Hematopoietic multipotent progenitor cell (in vitro differentiated cells): ENCODE data around the gene EPHA6. TPM values are rescaled to one million over a fixed set of nuclear protein-coding genes. Genes with fewer than 3 reads are reported as not detected.

Experiments
- DNase-seq, 3 donors: peaks; one replicate each; pipeline ENCODE4 v3.0.0-alpha.2; 2011 to 2015; ENCODE audit warnings: low read depth in 2 of 3, low spot score in 2 of 3
- total RNA-seq: library from RNA; depleted of rRNA; stranded (reverse); fragments of >200 nt; gene quantifications from one replicate; pipeline ENCODE4 v1.2.3, GENCODE V29; 2012

EPHA6 gene
- not detected for total RNA-seq

DNA sequence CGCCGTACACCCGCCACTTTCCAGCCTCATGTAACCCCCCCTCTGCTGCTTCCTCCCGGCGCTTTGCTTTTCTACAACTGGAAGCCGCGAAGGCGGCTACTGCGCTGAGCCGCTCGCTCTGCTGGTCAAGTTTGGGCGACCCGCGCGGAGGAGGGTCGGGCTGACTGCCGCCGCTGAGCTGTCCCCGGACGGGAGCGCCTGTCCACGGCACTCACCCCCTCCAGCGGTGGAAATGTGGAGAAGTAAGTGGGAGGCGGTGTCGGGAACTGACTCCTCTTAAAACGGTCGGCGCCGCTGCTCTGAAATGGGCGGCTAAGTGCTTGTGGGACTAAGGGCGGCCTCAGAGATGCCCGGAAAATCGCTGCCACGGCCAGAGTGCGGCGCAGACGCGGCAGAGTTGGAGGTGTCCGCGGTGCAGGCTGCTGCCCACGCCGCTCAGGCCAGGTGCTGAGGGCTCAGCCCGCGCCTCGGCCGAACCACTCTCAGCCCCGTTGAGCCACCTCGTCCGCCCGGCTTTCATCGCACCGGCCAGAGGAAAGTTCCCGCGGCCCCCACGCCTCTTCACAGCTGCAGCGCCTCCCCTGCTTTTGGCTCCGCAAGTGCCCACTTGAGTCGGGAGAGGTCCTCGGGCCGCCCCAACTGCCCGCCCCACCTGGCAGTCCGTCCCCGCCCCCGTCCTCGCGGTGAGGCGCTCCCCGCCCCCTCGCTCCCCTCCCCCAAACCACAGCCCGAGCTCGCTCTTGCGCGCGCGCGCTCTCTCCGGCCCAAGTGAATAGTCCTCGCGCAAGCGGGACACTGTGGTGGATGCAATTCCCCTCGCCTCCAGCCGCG lies at the start of gene EPHA6:
TSS of gene EPHA6 (plus strand) at position 775 of the 831 bp plus-strand sequence.
- peak in 2 of 3 donors; percentile 40 to 47 for DNase-seq

DNA sequence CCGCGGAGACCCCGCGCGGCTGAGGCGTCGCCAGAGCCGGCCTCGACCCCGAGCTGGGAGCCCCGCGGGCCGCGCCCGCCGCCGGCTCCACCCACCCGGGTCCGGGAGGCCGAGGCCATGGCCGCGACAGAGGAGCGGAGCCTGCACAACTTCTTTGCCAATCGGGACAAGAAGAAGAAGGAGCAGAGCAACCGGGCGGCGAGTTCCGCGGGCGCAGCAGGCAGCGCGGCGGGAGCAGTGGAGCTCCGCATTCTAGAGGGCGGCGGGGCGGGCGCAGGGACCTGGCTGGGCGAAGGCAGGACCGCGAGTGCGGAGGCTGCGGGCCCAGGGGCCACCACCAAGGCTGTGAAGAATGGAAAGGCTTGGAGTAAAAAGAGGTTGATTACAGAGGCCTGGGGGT lies 37.6 kb upstream of the EPHA6 start:
- DNase-seq, result no peak

DNA sequence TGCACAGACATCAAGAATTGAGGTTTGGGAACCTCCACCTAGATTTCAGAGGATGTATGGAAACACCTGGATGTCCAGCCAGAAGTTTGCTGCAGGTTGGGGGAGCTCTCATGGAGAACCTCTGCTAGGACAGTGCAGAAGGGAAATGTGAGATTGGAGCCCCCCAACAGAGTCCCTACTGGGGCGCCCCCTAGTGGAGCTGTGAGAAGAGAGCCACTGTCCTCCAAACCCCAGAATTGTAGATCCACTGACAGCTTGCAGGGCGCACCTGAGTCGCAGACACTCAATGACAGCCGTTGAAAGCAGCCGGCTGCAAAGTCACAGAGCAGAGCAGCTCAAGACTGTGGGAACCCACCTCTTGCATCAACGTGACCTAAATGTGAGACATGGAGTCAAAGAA lies 34.6 kb upstream of the EPHA6 start:
- DNase-seq, result no peak

DNA sequence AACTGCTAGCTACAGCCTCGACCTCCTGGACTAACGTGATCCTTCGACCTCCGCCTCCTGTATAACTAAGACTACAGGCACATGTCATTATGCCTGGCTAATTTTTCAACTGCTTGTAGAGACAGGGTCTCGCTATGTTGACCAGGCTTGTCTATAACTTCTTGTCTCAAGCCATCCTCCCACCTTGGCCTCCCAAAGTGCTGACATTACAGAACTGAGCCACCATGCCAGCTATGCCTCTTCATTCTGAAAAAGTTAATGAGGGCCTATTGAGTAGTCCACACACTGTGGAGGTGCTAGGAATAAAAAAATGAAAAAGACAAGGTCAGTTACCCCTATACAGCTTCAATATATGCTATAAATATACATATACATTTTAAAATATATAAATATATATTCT lies 18.3 kb upstream of the EPHA6 start:
- DNase-seq, result no peak

DNA sequence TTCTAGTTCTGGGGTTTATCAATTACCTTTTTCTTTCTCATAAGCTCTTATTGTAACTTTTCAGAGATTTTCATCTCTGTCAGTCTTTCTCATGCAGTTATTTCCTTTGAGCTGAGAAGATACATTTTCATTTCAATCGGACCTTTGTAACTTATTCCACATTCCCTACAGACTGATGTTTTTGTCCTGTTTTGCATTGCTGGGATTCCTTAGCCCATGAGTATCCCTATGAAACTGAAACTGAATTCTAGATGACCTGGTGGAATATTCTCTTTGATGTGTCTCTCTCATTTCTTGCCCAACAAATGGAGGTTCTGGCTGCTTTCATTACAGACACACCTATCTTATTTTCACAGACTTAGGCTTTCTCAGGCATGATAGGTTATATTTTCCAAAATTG lies 10.5 kb upstream of the EPHA6 start:
- DNase-seq, result no peak

DNA sequence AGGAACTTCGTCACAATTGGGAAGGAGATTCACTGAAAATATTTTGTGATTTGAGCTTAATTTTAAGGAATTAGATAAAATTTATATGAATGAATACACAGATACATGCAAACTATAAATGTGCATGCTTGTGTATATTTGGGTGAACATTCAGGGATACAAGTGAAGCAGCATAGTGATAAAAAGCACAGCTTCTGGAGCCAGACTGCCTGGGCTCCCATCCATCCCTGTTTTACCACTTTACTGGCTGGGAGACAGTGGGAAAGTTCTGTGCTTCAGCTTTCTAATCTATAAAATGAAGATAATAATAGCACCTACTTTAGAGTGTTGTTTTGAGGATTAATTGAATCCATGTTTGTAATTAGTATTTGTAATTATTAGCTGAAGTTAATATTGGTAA lies 8.1 kb upstream of the EPHA6 start:
- no peak for DNase-seq

DNA sequence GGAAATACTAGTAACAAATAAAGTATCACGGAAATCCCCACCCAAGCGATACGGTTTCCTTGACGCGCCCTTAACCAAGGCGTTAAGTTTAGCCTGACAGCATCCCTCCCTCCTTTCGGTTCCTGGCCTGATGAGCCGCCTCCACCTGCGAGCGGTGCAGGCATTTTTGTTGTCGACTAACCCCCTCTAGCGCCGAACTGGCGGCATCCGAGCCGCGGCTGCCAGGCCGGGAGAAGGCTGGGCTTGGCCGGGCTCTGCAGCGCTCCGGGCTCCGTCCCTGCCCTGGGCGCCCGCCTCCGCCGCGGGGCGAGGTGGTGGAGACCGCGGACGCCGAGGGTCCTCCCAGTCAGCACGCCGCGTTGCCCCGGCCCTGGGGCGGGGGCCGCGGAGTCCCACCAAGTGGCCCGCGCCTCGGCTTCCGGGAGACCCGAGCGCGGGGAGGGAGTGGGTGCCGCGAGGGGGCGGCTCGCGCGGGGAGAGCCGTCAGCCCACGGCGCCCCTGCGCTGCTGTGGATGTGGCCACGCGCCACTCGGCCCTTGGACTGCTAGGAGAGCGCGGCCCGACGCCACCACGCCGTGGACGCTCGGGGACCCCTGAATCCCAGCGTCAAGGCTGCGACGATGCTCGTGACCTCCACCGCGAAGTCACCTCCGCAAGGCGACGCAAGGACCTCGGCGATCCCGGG lies 1.1 kb upstream of the EPHA6 start:
- DNase-seq, result peak in 2 of 3 donors; percentile 78 to 85

DNA sequence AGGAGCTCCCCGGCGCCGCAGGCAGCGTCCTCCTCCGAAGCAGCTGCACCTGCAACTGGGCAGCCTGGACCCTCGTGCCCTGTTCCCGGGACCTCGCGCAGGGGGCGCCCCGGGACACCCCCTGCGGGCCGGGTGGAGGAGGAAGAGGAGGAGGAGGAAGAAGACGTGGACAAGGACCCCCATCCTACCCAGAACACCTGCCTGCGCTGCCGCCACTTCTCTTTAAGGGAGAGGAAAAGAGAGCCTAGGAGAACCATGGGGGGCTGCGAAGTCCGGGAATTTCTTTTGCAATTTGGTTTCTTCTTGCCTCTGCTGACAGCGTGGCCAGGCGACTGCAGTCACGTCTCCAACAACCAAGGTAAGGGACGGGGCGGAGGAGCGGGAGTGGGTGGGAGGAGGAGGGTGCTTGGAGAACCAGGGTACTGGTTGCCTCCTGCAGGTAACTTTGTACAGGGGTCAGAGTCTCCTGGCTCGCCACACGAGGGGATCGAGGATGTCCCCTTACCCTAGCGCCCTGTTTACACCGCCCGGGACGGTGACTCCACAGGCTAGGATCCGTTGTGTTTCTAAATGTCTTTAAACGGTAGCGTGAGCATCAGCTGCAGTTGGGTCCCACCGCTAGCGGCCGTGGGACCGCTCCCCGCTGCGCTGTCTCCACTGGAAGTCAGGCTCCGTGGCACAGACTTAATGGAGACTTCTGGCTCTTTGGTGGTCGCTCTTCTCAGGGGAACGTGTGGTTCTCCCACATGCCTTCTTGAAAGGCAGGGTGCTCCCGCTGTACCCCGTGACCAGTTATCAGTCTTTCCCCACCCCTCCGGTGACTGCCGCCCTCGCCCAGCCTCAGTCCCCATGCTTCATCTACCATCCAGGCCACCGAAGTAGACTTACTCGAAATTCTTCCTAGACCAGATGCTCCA lies 515 bp downstream of the EPHA6 start:
- peak in 2 of 3 donors; percentile 4 to 11 for DNase-seq

DNA sequence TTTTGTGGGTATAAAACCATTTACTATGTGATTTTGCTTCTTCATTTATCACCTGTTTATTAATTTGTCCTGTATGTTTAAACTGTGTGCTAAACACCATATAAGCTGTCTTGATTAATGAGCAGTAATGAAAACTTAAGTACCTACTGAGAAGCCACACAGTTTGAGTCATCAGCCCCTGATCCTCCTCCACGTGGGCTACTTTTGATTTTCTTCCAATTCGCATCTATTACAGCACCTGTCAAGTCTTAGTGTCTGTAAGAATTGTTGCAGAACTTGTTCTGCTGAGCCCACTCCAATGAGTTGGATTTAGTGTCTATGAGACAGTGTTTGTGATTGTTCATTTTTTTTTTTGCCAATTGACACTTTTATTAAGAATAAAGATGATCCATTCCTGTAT lies 16.8 kb downstream of the EPHA6 start:
- no peak for DNase-seq

DNA sequence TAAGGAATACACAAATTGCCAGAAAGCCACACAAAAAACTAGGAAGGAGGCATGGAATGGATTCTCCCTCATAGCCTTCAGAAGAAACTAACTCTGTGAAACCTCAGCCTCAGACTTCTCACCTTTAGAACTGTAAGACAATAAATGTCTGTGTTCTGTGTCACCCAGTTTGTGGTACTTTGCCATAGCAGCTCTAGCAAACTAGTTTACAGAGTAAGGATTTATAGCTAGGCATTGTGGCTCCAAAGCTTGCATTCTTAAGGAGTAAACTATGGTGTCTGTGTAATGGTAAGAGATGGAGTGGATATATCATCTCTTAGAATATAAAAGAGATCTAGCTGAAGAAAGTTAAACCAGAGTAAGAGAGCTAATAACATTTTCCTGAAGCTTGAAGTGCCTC lies 18.9 kb downstream of the EPHA6 start:
- no peak for DNase-seq

DNA sequence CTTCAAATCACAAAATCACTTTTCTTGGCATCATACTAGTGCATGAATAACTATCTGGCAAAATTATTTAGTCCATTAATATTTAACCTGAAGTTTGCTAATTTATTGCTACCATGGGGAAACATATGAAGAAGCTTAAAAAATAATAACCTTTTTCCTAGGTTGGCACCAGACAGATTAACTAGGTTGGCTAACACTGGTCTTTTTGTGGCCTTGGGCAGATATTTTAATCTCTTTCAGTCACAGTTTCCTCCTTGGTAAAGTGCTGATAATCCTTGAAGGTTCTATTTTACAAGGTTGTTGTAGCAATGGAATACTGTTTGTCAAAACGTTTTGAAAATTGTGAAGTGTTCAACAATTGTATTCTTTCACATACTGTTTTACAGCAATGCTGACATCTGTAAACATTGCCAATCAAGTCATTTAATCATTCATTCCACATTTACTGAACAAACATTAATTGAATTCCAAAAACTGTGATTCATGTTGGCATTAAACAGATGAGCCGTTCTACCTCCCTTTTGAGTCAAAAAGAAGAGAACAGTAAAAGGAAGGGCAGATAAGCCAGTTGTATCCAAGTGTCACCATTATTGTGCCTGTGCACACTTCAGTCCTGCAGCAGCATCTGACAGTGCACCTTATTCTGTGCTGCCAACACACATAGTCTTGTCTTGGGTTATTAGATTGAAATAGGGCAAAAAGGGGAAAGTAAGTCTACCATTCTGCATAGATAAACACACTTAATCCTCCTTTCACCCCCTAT lies 21.9 kb downstream of the EPHA6 start:
- DNase-seq, result no peak

DNA sequence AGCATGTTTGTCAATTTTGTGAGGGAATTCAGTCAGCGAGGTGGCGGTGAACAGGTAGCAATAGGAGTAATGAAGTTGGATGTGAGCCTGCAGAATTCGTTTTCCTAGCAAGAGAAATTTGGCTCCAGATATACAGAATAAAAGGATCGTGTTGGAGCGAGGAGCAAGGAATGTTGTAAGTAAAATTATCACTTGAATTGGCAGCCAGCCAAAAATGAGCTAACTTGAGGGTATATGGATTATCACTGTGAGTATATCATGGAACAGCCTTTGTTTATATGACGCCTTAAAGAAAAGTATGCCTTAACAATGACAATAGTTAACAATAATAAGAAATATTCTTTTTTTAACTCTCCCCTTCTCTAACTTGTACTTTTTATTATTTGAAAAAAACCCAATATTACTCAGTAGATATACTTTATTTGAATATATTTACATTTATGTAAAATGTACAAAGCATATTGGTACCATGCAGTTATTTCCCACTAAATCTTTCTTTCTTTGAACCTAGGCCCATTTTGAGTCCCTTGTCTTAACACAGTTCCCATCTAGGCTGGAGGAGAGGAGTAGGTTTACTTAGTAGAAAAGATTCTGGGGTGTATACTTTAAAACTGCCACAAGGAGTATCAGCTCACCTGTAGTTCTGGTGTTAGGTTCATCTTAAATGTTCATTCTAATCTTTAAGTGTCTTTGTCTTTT lies 29.3 kb downstream of the EPHA6 start:
- no peak for DNase-seq

DNA sequence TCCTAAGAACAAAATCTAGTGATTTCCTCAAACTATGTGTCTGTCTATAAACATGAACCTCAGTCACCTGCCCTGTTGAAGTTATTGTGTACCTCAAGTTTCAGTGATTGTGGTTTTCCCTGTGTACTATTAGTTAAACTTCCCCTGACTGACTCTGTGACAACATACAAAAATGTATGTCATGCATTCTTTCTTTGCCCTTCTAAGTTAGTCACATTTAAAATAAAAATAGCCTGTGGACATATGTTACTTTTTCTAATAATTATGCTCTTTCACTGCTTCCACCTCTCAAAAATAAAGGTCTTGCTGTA lies 29.8 kb downstream of the EPHA6 start:
- DNase-seq, result no peak

DNA sequence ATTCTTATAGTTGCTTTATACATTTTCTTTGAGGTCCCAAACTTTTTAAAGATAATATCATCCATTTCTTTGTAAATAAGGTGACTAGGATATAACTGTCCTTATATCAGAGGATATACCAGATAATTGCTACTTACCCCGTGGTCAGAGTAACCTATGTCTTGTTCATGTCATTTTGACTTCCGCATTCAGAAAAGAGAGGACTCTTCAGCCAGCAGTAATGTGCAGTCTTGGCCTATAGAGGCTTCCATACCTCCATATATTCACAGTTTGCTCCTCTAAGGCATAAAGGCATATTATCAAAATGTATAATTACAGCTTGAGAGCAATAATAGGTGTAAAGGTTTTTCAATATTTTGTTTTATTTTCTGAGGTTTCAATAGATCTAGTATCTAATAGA lies 38.5 kb downstream of the EPHA6 start:
- no peak for DNase-seq

DNA sequence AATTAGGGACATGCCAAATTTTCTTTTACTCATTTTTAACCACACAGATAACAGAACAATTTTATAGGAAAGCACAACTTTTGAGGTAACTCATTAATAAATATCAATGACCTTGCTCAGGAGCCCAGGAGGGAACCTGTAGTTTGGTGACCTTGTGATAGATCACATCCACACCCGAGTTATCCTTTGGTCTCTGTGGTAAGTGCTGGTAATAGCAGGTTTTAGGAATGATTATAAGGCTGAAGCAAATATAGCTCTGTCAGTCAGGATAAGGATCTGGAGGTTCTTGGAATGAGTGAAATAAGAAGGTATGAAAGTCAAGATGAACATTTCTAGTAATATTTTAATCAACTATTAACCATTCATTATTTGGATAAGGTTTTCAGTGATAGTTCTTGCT lies 46.5 kb downstream of the EPHA6 start:
- no peak for DNase-seq

DNA sequence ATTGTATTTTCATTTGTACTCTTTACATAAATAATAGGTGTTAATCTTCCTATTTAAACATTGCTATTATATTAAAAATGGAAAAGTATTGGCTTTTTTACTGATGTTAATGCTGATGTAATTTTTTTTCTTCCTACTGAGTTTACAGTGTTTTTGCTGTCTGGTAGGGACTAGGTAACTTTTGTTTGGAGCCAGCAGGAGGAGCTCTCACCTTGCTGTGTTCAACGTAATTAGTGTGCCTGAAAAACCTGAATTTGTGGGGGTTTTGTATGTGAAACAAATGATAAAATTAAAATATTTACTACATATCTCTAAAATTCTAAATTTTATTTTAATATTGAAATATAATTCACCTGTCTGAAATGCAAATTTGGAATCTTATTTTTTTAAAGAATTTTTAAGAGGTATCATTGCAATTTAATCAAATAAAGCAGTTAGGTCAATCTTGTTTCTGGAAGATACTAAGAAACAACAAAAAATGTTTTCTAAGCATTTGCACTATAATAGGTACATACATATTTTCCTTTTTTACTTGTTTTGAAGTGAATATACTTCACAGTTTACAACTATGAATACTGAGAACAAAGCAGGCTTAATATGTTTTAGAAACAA lies 48.8 kb downstream of the EPHA6 start:
- DNase-seq, result peak in 2 of 3 donors; percentile 15 to 47

DNA sequence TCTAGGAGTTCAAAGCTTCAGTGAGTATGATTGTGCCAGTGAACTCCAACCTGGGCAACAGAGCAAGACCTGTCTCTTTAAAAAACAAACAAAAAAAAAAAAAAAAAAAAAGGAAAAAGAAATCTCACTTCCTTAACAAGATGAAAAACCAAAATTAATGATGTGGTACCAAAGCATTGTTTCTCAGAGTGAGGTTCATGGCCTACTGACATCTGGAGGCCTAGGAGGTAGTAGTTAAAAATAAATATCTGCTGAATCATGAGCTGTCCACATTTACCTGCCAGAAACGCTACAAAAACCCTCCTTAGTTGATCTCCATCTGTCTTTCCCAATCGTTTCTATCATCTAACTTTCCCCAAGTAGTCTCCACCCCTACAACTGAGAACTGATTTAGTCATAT lies 51.2 kb downstream of the EPHA6 start:
- DNase-seq, result no peak

DNA sequence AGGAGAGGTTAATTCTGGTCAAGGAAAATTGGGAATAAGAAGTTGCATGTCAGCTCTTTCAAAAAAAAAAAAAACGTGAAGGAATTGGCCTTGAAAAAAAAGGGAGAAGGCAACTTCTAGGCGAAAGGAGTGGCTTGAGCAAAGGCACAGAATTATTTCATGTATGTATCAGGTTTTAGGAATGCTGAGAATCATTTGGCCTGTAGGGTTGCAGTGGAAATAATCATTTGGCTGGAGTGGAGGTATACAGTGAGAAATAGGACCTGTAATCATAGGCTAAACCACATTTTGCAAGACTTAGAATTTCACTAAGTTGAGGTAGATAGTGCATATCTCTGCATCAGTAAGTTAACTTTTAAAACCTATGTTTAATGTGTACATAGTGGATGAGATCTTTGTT lies 54.9 kb downstream of the EPHA6 start:
- no peak for DNase-seq

DNA sequence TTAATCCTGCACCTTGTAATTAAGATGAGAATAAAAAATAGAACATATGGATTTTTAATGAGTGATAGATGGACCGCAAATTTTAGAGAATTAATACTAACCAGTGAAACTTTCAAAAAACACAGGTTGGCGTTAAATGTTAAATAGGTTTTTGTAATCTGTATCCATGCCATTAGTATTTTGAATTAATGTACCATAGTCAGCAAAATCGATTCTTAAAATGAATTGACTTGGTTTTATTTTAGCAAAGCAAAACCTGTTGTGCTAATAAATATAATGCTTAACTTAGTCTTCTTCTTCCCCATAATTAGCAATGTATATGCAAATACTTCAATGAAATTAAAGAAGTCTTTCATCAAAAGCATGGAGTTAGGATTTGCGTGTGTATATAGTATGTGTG lies 63.1 kb downstream of the EPHA6 start:
- DNase-seq, result no peak

DNA sequence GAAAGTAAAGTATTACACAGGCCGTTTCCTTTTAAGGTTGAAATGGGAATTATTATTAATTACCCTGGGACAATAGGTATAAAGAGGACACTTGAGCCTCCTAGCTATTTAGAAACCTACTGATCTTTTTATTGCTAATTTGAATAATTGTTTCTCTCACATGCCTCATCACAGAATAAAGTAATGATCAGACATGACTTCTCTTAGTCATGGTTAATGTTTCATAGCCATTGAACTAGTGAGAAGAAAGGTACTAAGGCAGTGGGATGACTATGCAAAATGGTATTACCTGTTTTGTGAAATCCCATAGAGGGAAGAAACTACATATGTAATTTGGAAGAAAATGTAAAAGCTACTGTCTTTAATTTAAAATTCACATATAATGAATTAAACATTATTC lies 85.6 kb downstream of the EPHA6 start:
- DNase-seq, result no peak
